Measurements from ENCODE around the gene HSD17B13.
"Not testable (repeated sequence)": the region's sequence is repeated elsewhere in the genome, so short reads cannot be mapped to it uniquely, and the experiment has no call there.

GRCh38 chr4:87341954-87342635 lies 19.4 kb upstream of the HSD17B13 start:
- not testable (repeated sequence) for TF ChIP-seq BHLHE40 (IDR thresholded peaks at IDR 0.05; ENCODE audit: borderline replicate concordance); SP1 (IDR thresholded peaks at IDR 0.05); PKNOX1 (IDR thresholded peaks at IDR 0.05); CTBP1 (IDR thresholded peaks at IDR 0.05; ENCODE audit: borderline replicate concordance); FOXM1 (IDR thresholded peaks at IDR 0.05; ENCODE audit: borderline replicate concordance); TARDBP (IDR thresholded peaks at IDR 0.05); LEF1 (IDR thresholded peaks at IDR 0.05; ENCODE audit: borderline replicate concordance); SUZ12 (IDR thresholded peaks at IDR 0.05); ELF4 (IDR thresholded peaks at IDR 0.05); FOXA1 (IDR thresholded peaks at IDR 0.05); HDGF (IDR thresholded peaks at IDR 0.05; ENCODE audit: borderline replicate concordance); NFRKB (IDR thresholded peaks at IDR 0.05)
